LNCaP clone FGC (cell line): ENCODE measurements around the gene ZNF687.

Experiments
- DNase-seq: peaks from one replicate; pipeline ENCODE4 v3.0.0-alpha.2; 2011; ENCODE audit warnings: low read depth
- H3K4me3 ChIP-seq: 2 replicates; pipeline ENCODE4 v1.5.1; 2011; ENCODE audit warnings: mild to moderate bottlenecking, low read depth, low read length, control low read depth
- TF ChIP-seq, protein P1 (sequence below): IDR thresholded peaks from 2 replicates; pipeline ENCODE4 v1.5.1; 2012; ENCODE audit warnings: mild to moderate bottlenecking; ENCODE audit not compliant: control insufficient read depth, insufficient read depth; ENCODE audit errors: extremely low read depth

Gene ZNF687

DNA sequence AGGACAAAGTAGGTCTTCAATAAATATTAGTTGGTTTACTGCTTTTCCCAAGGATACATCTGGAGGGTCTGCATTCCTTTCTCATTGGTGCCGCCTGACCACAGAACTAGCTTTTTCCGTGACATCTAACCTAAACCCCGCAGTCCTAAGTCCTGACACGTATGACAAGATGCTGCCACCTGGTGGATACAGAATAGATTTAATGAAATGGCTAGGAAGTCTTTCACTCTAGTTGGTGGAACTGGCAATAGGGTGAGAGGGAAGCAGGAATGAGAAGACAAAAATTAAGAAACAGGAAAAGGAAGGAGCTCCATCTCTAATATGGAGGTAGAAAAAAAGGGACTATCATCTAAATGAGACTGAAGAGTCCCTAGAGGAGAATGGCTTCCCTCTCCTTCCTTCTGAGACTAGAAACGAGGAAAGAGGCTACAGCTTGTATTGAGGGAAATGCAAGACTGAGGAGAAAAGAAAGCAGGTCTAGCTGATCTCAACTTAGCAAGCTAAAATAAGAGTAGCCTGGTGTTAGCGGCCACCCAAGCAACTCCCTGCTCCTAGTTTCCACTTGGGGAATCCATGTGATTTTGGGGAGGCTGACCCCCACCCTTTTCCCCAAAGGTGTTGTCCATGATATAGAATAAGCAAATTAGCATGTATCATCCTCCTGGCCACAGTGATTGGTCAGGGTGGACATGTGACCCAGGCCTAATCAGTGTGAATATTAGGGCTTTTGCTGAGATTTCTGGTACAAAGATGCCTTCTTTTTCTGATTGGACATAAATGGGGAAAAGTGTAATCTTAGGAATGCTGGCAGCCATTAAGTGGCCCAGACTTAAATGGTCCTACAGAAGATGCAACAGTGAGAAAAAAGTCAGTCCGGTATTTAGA is 59.0 kb downstream of the ZNF687 start:
- H3K4me3 ChIP-seq, result no peak overlapping the region
- TF ChIP-seq, protein P1, sequence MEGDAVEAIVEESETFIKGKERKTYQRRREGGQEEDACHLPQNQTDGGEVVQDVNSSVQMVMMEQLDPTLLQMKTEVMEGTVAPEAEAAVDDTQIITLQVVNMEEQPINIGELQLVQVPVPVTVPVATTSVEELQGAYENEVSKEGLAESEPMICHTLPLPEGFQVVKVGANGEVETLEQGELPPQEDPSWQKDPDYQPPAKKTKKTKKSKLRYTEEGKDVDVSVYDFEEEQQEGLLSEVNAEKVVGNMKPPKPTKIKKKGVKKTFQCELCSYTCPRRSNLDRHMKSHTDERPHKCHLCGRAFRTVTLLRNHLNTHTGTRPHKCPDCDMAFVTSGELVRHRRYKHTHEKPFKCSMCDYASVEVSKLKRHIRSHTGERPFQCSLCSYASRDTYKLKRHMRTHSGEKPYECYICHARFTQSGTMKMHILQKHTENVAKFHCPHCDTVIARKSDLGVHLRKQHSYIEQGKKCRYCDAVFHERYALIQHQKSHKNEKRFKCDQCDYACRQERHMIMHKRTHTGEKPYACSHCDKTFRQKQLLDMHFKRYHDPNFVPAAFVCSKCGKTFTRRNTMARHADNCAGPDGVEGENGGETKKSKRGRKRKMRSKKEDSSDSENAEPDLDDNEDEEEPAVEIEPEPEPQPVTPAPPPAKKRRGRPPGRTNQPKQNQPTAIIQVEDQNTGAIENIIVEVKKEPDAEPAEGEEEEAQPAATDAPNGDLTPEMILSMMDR, result peak; percentile 85
- no peak for DNase-seq
